GM10266 (cell line): ENCODE results near the gene IRF6.
A peak's percentile ranks its signal among the peaks of the same experiment; 100 is the strongest.

Source experiments
- DNase-seq: peaks from one replicate; pipeline ENCODE4 v3.0.0; 2012; ENCODE audit errors: extremely low spot score
- TF ChIP-seq, protein P1 (sequence below): IDR thresholded peaks from 2 replicates; pipeline ENCODE4 v1.5.1; 2012; ENCODE audit warnings: mild to moderate bottlenecking, low read depth; ENCODE audit not compliant: control insufficient read depth, insufficient read depth; ENCODE audit errors: missing control alignments

IRF6 gene

DNA sequence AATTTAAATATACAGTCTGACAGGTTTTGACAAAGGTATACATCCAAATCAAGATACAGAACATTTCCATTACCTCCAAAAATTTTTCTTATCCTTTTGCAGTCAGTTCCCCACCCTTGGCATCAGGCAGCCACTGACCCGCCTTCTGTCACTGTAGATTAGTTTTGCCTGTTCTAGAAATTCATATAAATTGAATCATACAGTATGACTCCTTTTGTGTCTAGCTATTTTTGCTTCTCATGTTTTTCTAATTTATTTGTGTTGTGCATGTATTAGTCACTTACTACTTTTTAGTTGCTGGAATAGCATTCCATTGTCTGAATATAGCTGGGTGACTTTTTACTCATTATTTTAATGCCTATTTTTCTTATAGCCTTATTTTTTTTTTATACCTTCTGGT is 25.7 kb upstream of the IRF6 start:
- TF ChIP-seq, protein P1, sequence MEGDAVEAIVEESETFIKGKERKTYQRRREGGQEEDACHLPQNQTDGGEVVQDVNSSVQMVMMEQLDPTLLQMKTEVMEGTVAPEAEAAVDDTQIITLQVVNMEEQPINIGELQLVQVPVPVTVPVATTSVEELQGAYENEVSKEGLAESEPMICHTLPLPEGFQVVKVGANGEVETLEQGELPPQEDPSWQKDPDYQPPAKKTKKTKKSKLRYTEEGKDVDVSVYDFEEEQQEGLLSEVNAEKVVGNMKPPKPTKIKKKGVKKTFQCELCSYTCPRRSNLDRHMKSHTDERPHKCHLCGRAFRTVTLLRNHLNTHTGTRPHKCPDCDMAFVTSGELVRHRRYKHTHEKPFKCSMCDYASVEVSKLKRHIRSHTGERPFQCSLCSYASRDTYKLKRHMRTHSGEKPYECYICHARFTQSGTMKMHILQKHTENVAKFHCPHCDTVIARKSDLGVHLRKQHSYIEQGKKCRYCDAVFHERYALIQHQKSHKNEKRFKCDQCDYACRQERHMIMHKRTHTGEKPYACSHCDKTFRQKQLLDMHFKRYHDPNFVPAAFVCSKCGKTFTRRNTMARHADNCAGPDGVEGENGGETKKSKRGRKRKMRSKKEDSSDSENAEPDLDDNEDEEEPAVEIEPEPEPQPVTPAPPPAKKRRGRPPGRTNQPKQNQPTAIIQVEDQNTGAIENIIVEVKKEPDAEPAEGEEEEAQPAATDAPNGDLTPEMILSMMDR: no peak
- no peak for DNase-seq

DNA sequence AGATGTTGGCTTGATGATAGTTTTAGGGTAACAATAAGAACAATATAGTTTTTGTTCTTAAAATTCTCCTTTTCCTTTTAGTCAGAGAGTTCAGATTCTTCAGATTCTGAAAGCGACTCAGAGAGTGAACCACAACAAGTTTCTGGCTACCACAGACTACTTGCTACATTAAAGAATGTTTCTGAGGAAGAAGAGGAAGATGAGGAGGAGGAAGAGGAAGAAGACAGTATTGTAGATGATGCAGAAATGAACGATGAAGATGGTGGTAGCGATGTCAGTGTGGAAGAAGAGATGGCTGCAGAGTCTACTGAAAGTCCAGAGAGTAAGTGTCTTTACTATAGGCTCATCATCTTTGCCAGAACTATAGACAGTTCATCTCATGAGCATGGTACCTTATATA is 24.8 kb upstream of the IRF6 start:
- DNase-seq: no peak
- TF ChIP-seq, protein P1: no peak

DNA sequence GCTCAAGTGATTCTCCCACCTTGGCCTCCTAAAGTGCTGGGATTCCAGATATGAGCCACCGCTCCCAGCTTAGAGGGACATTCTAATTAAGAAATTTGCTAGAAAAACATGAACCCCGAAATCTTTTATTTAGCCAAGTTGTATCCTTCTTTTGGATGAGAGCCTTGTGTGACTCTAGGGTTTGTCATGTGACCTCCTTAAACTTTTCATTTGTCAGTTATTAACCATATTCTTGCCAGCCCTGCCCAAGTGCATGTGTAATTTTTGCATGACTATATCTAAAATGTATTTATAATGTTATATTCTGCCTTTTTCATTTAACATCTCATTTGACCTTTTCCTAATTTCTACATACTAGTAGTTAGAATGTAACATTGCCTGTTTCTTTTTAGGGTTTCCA is 23.8 kb upstream of the IRF6 start:
- DNase-seq: no peak
- TF ChIP-seq, protein P1: no peak

DNA sequence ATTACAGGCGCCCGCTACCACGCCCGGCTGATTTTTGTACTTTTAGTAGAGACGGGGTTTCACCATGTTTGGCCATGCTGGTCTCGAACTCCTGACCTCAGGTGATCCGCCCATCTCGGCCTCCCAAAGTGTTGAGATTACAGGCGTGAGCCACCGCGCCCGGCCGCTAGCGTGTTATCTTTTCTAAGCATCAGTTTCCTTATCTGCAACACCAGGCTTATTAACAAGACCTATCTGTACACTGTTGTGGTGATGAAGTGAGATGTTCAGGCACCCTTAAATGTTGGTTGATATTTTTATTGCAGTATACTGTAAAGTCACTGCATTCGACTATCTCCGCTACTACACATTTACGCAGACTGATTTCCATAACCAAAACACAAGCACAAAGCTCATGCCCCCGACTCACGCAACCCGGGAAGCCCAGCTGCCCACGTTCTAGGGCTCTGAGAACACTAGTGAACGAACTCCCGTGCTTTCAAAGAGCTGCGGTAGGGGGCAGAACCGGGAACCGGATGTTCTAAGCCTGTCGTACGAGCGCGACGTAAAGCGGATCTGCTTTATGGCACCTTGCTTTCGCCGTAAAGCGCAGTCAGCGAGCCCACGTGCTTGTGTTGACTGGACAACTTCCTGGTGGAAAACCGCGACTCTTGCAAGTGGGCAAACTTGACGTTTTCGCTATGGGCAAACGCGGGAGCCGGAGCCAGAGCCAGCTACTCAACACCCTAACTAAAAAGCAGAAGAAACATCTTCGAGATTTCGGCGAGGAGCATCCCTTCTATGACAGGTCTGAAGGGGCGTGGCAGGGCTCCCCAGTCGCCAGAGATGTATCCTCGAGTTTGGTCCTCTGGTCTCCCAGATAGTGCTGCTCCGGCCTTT is 21.7 kb upstream of the IRF6 start, which contains the start of gene UTP25:
TSS of gene UTP25 (plus strand) at position 589 of the 879 bp plus-strand sequence. CDS start at position 681, 92 bp downstream.
- TF ChIP-seq, protein P1: peak; percentile 64
- peak; percentile 85 for DNase-seq

DNA sequence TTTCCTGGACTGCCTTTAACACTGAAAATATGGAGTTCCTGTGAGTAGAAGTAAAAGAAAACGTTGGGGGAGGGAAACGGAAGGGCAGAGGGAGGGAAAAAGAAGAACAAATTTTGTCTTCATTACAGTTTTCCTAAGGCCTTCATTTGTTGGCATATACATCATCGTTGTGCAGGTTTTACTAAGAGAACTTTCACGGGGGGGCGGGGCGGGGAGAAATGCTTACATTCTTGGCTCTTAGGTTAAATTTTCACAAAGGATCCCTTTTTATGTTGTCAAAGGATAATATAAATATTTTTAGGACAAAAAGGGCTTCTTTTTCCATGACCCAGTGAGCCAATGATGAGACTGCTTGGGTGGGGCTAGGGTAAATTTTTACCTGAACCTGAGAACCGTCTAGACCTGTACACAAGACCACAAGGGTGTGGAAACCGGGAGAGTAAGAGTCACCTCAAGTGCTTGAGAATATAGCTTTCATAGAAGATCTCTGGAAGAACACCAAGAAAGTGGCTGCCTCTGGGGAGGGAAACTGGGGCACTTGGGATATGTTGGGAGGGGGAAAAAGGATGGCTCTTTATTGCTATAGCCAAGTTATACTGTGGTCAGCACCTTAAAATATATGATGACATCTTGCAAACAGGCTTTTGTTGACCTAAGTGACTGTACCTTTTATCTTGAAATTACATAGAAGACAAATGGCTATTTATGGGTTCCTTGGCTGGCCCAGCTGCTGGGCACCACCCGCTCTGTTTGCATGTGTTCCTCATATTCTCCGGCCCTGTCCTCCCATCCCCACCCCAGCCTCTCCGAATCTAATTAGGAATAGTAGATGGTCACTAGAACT is 19.9 kb upstream of the IRF6 start:
- DNase-seq: no peak
- TF ChIP-seq, protein P1: no peak

DNA sequence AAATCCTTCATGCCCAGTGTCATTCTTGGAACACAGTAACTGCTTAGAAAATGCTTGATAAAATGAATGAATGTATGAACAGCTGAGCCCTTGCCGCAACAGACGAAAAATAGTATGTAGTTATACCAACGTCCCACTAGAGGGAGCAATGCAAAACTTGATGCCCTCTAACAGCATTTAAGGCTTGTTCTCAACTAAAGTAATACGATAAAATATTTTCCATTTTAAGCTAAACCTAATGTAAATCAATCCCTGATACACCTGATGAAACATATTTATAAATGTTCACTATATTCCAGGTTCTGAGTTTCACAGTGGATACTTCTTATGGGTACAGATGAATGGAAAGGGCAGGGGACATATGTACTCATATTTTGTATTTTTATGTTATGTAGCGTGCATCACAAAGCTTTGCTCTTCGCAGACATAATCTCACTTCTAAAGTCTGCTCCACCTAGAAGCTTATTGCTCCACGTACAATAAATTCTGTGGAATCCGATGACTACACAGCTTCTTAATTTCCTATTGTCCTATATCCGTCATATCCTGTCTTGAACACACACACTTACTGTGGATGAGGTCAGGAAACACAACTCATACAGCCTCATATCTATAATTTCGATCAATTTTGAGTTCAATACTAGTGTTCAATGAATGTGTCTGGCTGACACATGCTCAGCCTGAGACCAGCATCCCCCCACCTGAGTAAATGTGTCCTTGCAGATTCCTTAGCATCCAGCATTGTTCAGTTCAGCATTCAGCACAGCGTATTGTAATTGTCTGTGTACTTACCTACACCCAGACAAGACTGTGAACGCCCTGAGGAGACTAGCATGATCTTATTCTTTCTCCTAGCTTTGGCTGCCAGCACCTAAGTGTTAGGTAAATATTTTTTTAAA is 17.4 kb upstream of the IRF6 start:
- DNase-seq: peak; percentile 54
- TF ChIP-seq, protein P1: peak; percentile 72
